ENCODE measurements around the gene BCOR. TPM values are rescaled to one million over a fixed set of nuclear protein-coding genes. Genes with fewer than 3 reads are reported as not detected.

The BCOR gene
- total and polyA plus RNA-seq, 2 of the 8 experiments (the other 6 are each of a cell fraction or from before 2014, with no cell fraction given): 25.0 to 50.8 TPM

- Histone ChIP-seq H4K91ac (replicated peaks; ENCODE audit: insufficient read length, low read length) (peak overlapping the region; percentile 54), H3K4me2 (ENCODE audit: insufficient read depth in 1 of 2, low read depth in 2 of 2, low read length in 2 of 2) (no peak overlapping the region; a peak in 1 of 4 replicates), H2BK120ac (replicated peaks; ENCODE audit: low read depth, low read length) (no peak overlapping the region), H3K56ac (replicated peaks; ENCODE audit: insufficient read length, low read depth, low read length) (no peak overlapping the region), H3K27ac (ENCODE audit: low read depth, low read length) (no peak overlapping the region), H2BK20ac (ENCODE audit: low read length) (no peak overlapping the region), H3K36me3 (ENCODE audit: control insufficient read depth in 2 of 4, insufficient read depth in 4 of 4, low read length in 3 of 4) (no peaks in the 10 kb centered on the region; a peak in 1 of 8 replicates), H3K9me3 (ENCODE audit: insufficient read depth in 2 of 2, low read depth in 1 of 2, low read length in 1 of 2) (no peaks in the 10 kb centered on the region; a peak in 1 of 4 replicates), H3K27me3 (replicated peaks in 1 of 4; ENCODE audit: control insufficient read depth in 3 of 4, extremely low read depth in 1 of 4, insufficient read depth in 3 of 4, low read length in 3 of 4) (no peaks in the 10 kb centered on the region), H3K9ac (replicated peaks in 1 of 4; ENCODE audit: extremely low read depth in 1 of 4, low read depth in 3 of 4, low read length in 3 of 4) (no peak overlapping the region), H2AK5ac (ENCODE audit: low read depth, low read length) (no peak overlapping the region), H2BK5ac (ENCODE audit: low read depth, low read length) (no peak overlapping the region), H3K23me2 (ENCODE audit: low read depth, low read length) (no peaks in the 10 kb centered on the region), H3K79me1 (ENCODE audit: low read depth, low read length) (no peaks in the 10 kb centered on the region), H4K5ac (ENCODE audit: insufficient read length, low read depth, low read length) (no peak overlapping the region), H2BK15ac (ENCODE audit: low read length) (no peak overlapping the region), H3K4me1 (replicated peaks in 1 of 4; ENCODE audit: control insufficient read depth in 3 of 4, insufficient read depth in 4 of 4, low read length in 3 of 4) (no peaks in the 10 kb centered on the region), H2AFZ (ENCODE audit: low read length) (no peak overlapping the region), H3K14ac (ENCODE audit: insufficient read length) (no peak overlapping the region), H3K4me3 (ENCODE audit: extremely low read depth in 1 of 4, insufficient read depth in 2 of 4, low read depth in 3 of 4, low read length in 4 of 4) (no peak overlapping the region), H3K4ac (replicated peaks; ENCODE audit: insufficient read length, low read depth, low read length) (no peak overlapping the region), H4K8ac (ENCODE audit: extremely low read depth, insufficient read depth, low read length) (no peak overlapping the region), H4K20me1 (replicated peaks in 1 of 2; ENCODE audit: control insufficient read depth in 1 of 2, insufficient read depth in 2 of 2, low read length in 2 of 2) (no peaks in the 10 kb centered on the region), H2BK12ac (ENCODE audit: low read depth, low read length) (no peak overlapping the region), H3K18ac (ENCODE audit: extremely low read depth, low read length) (no peak overlapping the region; the same call in 1 of the 2 replicates), H3K79me2 (ENCODE audit: control insufficient read depth in 1 of 2, insufficient read depth in 2 of 2, low read length in 2 of 2) (no peaks in the 10 kb centered on the region), H3K23ac (ENCODE audit: insufficient read length) (no peak overlapping the region)
- no peak for FAIRE-seq
- CTCF ChIA-PET (ENCODE audit: partially characterized antibody): no interaction called here
- POLR2A ChIA-PET (ENCODE audit: partially characterized antibody): no interaction called here
- WGBS, 2 experiments (ENCODE audit: extremely low coverage in 1 of 2, insufficient coverage in 1 of 2, insufficient read length in 1 of 2, insufficient replicate concordance in 2 of 2, low coverage in 1 of 2, low lambda C conversion rate in 2 of 2, missing lambda C conversion rate in 1 of 2): 59% methylated on average over 4 of the region's 4 CpGs; no CpG with 5 or more reads in 1 of the 2 experiments
- no peak for DNase-seq (ENCODE audit: low read depth in 1 of 2, low spot score in 2 of 2)
- no peak for TF ChIP-seq SIN3A (conservative IDR thresholded peaks at IDR 0.05 in 1 of 2, IDR thresholded peaks at IDR 0.05 in 1 of 2; ENCODE audit: low read depth in 1 of 2, low read length in 2 of 2)
- TF ChIP-seq USF2 (IDR thresholded peaks at IDR 0.05; ENCODE audit: low read length): no peak
- TF ChIP-seq EZH2 (IDR thresholded peaks at IDR 0.05; ENCODE audit: low read depth, low read length, severe bottlenecking): no peak
- no peak for TF ChIP-seq KDM1A (IDR thresholded peaks at IDR 0.05; ENCODE audit: borderline replicate concordance, low read length)
- no peak for TF ChIP-seq SIX5 (IDR thresholded peaks at IDR 0.05; ENCODE audit: low read depth, low read length)
- TF ChIP-seq, protein P1, sequence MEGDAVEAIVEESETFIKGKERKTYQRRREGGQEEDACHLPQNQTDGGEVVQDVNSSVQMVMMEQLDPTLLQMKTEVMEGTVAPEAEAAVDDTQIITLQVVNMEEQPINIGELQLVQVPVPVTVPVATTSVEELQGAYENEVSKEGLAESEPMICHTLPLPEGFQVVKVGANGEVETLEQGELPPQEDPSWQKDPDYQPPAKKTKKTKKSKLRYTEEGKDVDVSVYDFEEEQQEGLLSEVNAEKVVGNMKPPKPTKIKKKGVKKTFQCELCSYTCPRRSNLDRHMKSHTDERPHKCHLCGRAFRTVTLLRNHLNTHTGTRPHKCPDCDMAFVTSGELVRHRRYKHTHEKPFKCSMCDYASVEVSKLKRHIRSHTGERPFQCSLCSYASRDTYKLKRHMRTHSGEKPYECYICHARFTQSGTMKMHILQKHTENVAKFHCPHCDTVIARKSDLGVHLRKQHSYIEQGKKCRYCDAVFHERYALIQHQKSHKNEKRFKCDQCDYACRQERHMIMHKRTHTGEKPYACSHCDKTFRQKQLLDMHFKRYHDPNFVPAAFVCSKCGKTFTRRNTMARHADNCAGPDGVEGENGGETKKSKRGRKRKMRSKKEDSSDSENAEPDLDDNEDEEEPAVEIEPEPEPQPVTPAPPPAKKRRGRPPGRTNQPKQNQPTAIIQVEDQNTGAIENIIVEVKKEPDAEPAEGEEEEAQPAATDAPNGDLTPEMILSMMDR (IDR thresholded peaks at IDR 0.05; ENCODE audit: control extremely low read depth in 1 of 3, insufficient read depth in 1 of 3, low read depth in 1 of 3, low read length in 3 of 3): no peak
- no peak for TF ChIP-seq SAP30 (IDR thresholded peaks at IDR 0.05; ENCODE audit: insufficient read depth, insufficient replicate concordance, low read length)
- TF ChIP-seq CBX8 (IDR thresholded peaks at IDR 0.05; ENCODE audit: borderline replicate concordance, low read depth, low read length): no peak
These were observed 56.9 kb downstream of the BCOR start for GRCh38 chrX:40040686-40041461.

Data from H1 (cell line).